ENCODE data around the gene RBM20. TPM values are rescaled to one million over a fixed set of nuclear protein-coding genes. Genes with fewer than 3 reads are reported as not detected.
A peak's percentile ranks its signal among the peaks of the same experiment; 100 is the strongest.

The RBM20 gene
- total and polyA plus RNA-seq, 2 experiments from 2014 or later: 0.05 to 0.17 TPM

- Histone ChIP-seq H4K20me1 (replicated peaks; ENCODE audit: insufficient read depth) (no peaks in the 10 kb centered on the region), H3K4me2 (no peak overlapping the region), H3K4me3 (no peak overlapping the region), H3F3A (replicated peaks; ENCODE audit: low read depth) (no peaks in the 10 kb centered on the region), H2AFZ (no peak overlapping the region), H3K27ac (ENCODE audit: low read depth) (no peak overlapping the region), H3K9me2 (ENCODE audit: insufficient read depth) (no peaks in the 10 kb centered on the region), H3K4me1 (ENCODE audit: insufficient read depth) (peaks cover 27% of the 10 kb centered on the region), H3K79me2 (replicated peaks; ENCODE audit: insufficient read depth) (no peaks in the 10 kb centered on the region), H3K27me3 (ENCODE audit: insufficient read depth) (peaks cover 77% of the 10 kb centered on the region), H3K36me3 (ENCODE audit: insufficient read depth) (no peaks in the 10 kb centered on the region)
- peaks cover 17% of the 10 kb centered on the region for H3K27me3 Mint-ChIP-seq (ENCODE audit: insufficient read depth, low read depth, poor library complexity)
- TF ChIP-seq ZNF114 (CRISPR knock-in tag; IDR thresholded peaks at IDR 0.05) (no peak), ETS1 (IDR thresholded peaks at IDR 0.05) (no peak)
- peaks cover 30% of the 10 kb centered on the region for H3K4me1 Mint-ChIP-seq
- H3K4me3 Mint-ChIP-seq: no peak overlapping the region
- H3K36me3 Mint-ChIP-seq (ENCODE audit: low read depth): no peaks in the 10 kb centered on the region
- no peak for DNase-seq (ENCODE audit: low spot score)
- no peak for ATAC-seq
- H3K27ac Mint-ChIP-seq: no peak overlapping the region
- no peaks in the 10 kb centered on the region for H3K9me3 Mint-ChIP-seq
Measured at GRCh38 chr10:110670335-110670734, 26.2 kb downstream of the RBM20 start.

- peak overlapping the region; percentile 88 for H3K4me2 ChIP-seq
- Mint-ChIP-seq H3K27ac (no peak overlapping the region), H3K27me3 (ENCODE audit: insufficient read depth, low read depth, poor library complexity) (peaks cover 13% of the 10 kb centered on the region), H3K4me3 (peak overlapping the region; percentile 68), H3K4me1 (peaks cover 25% of the 10 kb centered on the region), H3K36me3 (ENCODE audit: low read depth) (no peaks in the 10 kb centered on the region), H3K9me3 (no peaks in the 10 kb centered on the region)
- no peaks in the 10 kb centered on the region for H3F3A ChIP-seq (replicated peaks; ENCODE audit: low read depth)
- no peaks in the 10 kb centered on the region for H4K20me1 ChIP-seq (replicated peaks; ENCODE audit: insufficient read depth)
- H3K27me3 ChIP-seq (ENCODE audit: insufficient read depth): peaks cover 70% of the 10 kb centered on the region
- H3K9me2 ChIP-seq (ENCODE audit: insufficient read depth): no peaks in the 10 kb centered on the region
- peak overlapping the region; percentile 86 for H2AFZ ChIP-seq
- no peaks in the 10 kb centered on the region for H3K36me3 ChIP-seq (ENCODE audit: insufficient read depth)
- DNase-seq (ENCODE audit: low spot score) (peak; percentile 88), ATAC-seq (peak; percentile 79)
- TF ChIP-seq EZH2 (IDR thresholded peaks at IDR 0.05; ENCODE audit: low read depth, unreplicated experiment) (peak; percentile 25), ZNF462 (CRISPR knock-in tag; IDR thresholded peaks at IDR 0.05) (no peak), CREB1 (CRISPR knock-in tag; IDR thresholded peaks at IDR 0.05; ENCODE audit: low read depth) (no peak), CTCF (conservative IDR thresholded peaks at IDR 0.05; ENCODE audit: low read depth in 2 of 2) (peak; percentile 71 to 75), STAT1 (IDR thresholded peaks at IDR 0.05; ENCODE audit: unreplicated experiment) (no peak), REST (IDR thresholded peaks at IDR 0.05; ENCODE audit: unreplicated experiment) (no peak)
- H3K27ac ChIP-seq (ENCODE audit: low read depth): no peak overlapping the region
- no peaks in the 10 kb centered on the region for H3K79me2 ChIP-seq (replicated peaks; ENCODE audit: insufficient read depth)
- H3K4me1 ChIP-seq (ENCODE audit: insufficient read depth): peaks cover 22% of the 10 kb centered on the region
- peak overlapping the region; percentile 67 for H3K4me3 ChIP-seq
Measured at GRCh38 chr10:110671788-110672579, 27.8 kb downstream of the RBM20 start.

All from GM23338 (cell line).